Measurements from ENCODE around the gene NFIX.
A peak's percentile ranks its signal among the peaks of the same experiment; 100 is the strongest.

Gene NFIX

GRCh38 chr19:12997967-12998940 lies 3.0 kb downstream of the NFIX start:
- H3K4me3 ChIP-seq (ENCODE audit: low read length) = peak overlapping the region; percentile 91
- H3K4me1 ChIP-seq (ENCODE audit: control insufficient read depth, insufficient read depth, low read length) = peaks cover 45% of the 10 kb centered on the region
- H3K9ac ChIP-seq (ENCODE audit: low read length) = no peak overlapping the region

GRCh38 chr19:13001166-13001501 lies 5.9 kb downstream of the NFIX start:
- H3K27me3 ChIP-seq (ENCODE audit: control insufficient read depth, insufficient read depth, low read length) = peaks cover 3% of the 10 kb centered on the region

More at GRCh38 chr19:12997967-12998940, 3.0 kb downstream of the NFIX start:
- peaks cover 8% of the 10 kb centered on the region for H3K36me3 ChIP-seq (ENCODE audit: control insufficient read depth, insufficient read depth, low read length)
- peak overlapping the region; percentile 92 for H3K27ac ChIP-seq (ENCODE audit: low read depth, low read length)
- peaks cover 3% of the 10 kb centered on the region for H3K27me3 ChIP-seq (ENCODE audit: control insufficient read depth, insufficient read depth, low read length)

GRCh38 chr19:13001502-13002165 lies 6.4 kb downstream of the NFIX start:
- Histone ChIP-seq H3K36me3 (ENCODE audit: control insufficient read depth, insufficient read depth, low read length) (peaks cover 10% of the 10 kb centered on the region), H3K9ac (ENCODE audit: low read length) (no peak overlapping the region), H3K4me3 (ENCODE audit: low read length) (peak overlapping the region; percentile 39), H3K27ac (ENCODE audit: low read depth, low read length) (peak overlapping the region; percentile 95), H3K27me3 (ENCODE audit: control insufficient read depth, insufficient read depth, low read length) (peaks cover 3% of the 10 kb centered on the region), H3K4me1 (ENCODE audit: control insufficient read depth, insufficient read depth, low read length) (peaks cover 68% of the 10 kb centered on the region)

More at GRCh38 chr19:13001166-13001501, 5.9 kb downstream of the NFIX start:
- H3K4me3 ChIP-seq (ENCODE audit: low read length) = peak overlapping the region; percentile 39
- H3K4me1 ChIP-seq (ENCODE audit: control insufficient read depth, insufficient read depth, low read length) = peaks cover 64% of the 10 kb centered on the region
- H3K9ac ChIP-seq (ENCODE audit: low read length) = no peak overlapping the region
- peaks cover 10% of the 10 kb centered on the region for H3K36me3 ChIP-seq (ENCODE audit: control insufficient read depth, insufficient read depth, low read length)
- peak overlapping the region; percentile 95 for H3K27ac ChIP-seq (ENCODE audit: low read depth, low read length)

- Histone ChIP-seq H3K9ac (ENCODE audit: low read length) (peak overlapping the region; percentile 17), H3K4me1 (ENCODE audit: control insufficient read depth, insufficient read depth, low read length) (peaks cover 66% of the 10 kb centered on the region)
These were observed 7.1 kb downstream of the NFIX start for GRCh38 chr19:13002166-13002898.

GRCh38 chr19:13003081-13003480 lies 7.8 kb downstream of the NFIX start:
- peak overlapping the region; percentile 17 for H3K9ac ChIP-seq (ENCODE audit: low read length)
- peaks cover 10% of the 10 kb centered on the region for H3K36me3 ChIP-seq (ENCODE audit: control insufficient read depth, insufficient read depth, low read length)
- peak overlapping the region; percentile 46 for H3K4me3 ChIP-seq (ENCODE audit: low read length)
- H3K4me1 ChIP-seq (ENCODE audit: control insufficient read depth, insufficient read depth, low read length) = peaks cover 65% of the 10 kb centered on the region
- peak overlapping the region; percentile 95 for H3K27ac ChIP-seq (ENCODE audit: low read depth, low read length)
- peaks cover 3% of the 10 kb centered on the region for H3K27me3 ChIP-seq (ENCODE audit: control insufficient read depth, insufficient read depth, low read length)

More at GRCh38 chr19:13002166-13002898, 7.1 kb downstream of the NFIX start:
- Histone ChIP-seq H3K27me3 (ENCODE audit: control insufficient read depth, insufficient read depth, low read length) (peaks cover 3% of the 10 kb centered on the region), H3K4me3 (ENCODE audit: low read length) (peak overlapping the region; percentile 46), H3K27ac (ENCODE audit: low read depth, low read length) (peak overlapping the region; percentile 95), H3K36me3 (ENCODE audit: control insufficient read depth, insufficient read depth, low read length) (peaks cover 10% of the 10 kb centered on the region)

GRCh38 chr19:13004273-13004672 lies 9.0 kb downstream of the NFIX start:
- Histone ChIP-seq H3K9ac (ENCODE audit: low read length) (no peak overlapping the region), H3K27me3 (ENCODE audit: control insufficient read depth, insufficient read depth, low read length) (no peaks in the 10 kb centered on the region), H3K36me3 (ENCODE audit: control insufficient read depth, insufficient read depth, low read length) (peaks cover 6% of the 10 kb centered on the region), H3K4me1 (ENCODE audit: control insufficient read depth, insufficient read depth, low read length) (peaks cover 75% of the 10 kb centered on the region), H3K27ac (ENCODE audit: low read depth, low read length) (peak overlapping the region; percentile 95), H3K4me3 (ENCODE audit: low read length) (no peak overlapping the region)

- Histone ChIP-seq H3K27me3 (ENCODE audit: control insufficient read depth, insufficient read depth, low read length) (no peaks in the 10 kb centered on the region), H3K4me3 (ENCODE audit: low read length) (no peak overlapping the region), H3K27ac (ENCODE audit: low read depth, low read length) (peak overlapping the region; percentile 86), H3K9ac (ENCODE audit: low read length) (no peak overlapping the region), H3K4me1 (ENCODE audit: control insufficient read depth, insufficient read depth, low read length) (peaks cover 74% of the 10 kb centered on the region), H3K36me3 (ENCODE audit: control insufficient read depth, insufficient read depth, low read length) (peaks cover 3% of the 10 kb centered on the region)
These were observed 10.0 kb downstream of the NFIX start for GRCh38 chr19:13005253-13005652.

- Histone ChIP-seq H3K9ac (ENCODE audit: low read length) (no peak overlapping the region), H3K36me3 (ENCODE audit: control insufficient read depth, insufficient read depth, low read length) (peaks cover 3% of the 10 kb centered on the region), H3K27ac (ENCODE audit: low read depth, low read length) (peak overlapping the region; percentile 86), H3K4me1 (ENCODE audit: control insufficient read depth, insufficient read depth, low read length) (peaks cover 73% of the 10 kb centered on the region), H3K4me3 (ENCODE audit: low read length) (peak overlapping the region; percentile 20), H3K27me3 (ENCODE audit: control insufficient read depth, insufficient read depth, low read length) (no peaks in the 10 kb centered on the region)
These were observed 10.6 kb downstream of the NFIX start for GRCh38 chr19:13005861-13006370.

GRCh38 chr19:13006431-13007281 lies 11.4 kb downstream of the NFIX start:
- Histone ChIP-seq H3K36me3 (ENCODE audit: control insufficient read depth, insufficient read depth, low read length) (peaks cover 3% of the 10 kb centered on the region), H3K9ac (ENCODE audit: low read length) (no peak overlapping the region), H3K4me3 (ENCODE audit: low read length) (peak overlapping the region; percentile 20), H3K27ac (ENCODE audit: low read depth, low read length) (peak overlapping the region; percentile 86), H3K27me3 (ENCODE audit: control insufficient read depth, insufficient read depth, low read length) (no peaks in the 10 kb centered on the region), H3K4me1 (ENCODE audit: control insufficient read depth, insufficient read depth, low read length) (peaks cover 66% of the 10 kb centered on the region)

GRCh38 chr19:13007292-13008045 lies 12.2 kb downstream of the NFIX start:
- Histone ChIP-seq H3K27me3 (ENCODE audit: control insufficient read depth, insufficient read depth, low read length) (no peaks in the 10 kb centered on the region), H3K4me3 (ENCODE audit: low read length) (peak overlapping the region; percentile 30), H3K4me1 (ENCODE audit: control insufficient read depth, insufficient read depth, low read length) (peaks cover 65% of the 10 kb centered on the region), H3K9ac (ENCODE audit: low read length) (peak overlapping the region; percentile 38), H3K27ac (ENCODE audit: low read depth, low read length) (peak overlapping the region; percentile 86), H3K36me3 (ENCODE audit: control insufficient read depth, insufficient read depth, low read length) (peaks cover 3% of the 10 kb centered on the region)
